SIG-M5 treated with dmso at 0.1 percent for 504 hours (cell line): ENCODE data around the gene DDX49.
"Not testable (repeated sequence)": the region's sequence is repeated elsewhere in the genome, so short reads cannot be mapped to it uniquely, and the experiment has no call there.

Source experiments
- DNase-seq: peaks from one replicate; lab custom pipeline; 2025; ENCODE audit not compliant: unreplicated experiment; lab: John Stamatoyannopoulos, UW

The DDX49 gene

GRCh38 chr19:18940769-18941627 lies 21.5 kb downstream of the DDX49 start, which contains the start of gene HOMER3:
Gene HOMER3, minus strand, starts transcription at chr19:18941217. Its CDS starts 2,235 bp downstream, at chr19:18938982.
- DNase-seq, result peak; percentile 21

GRCh38 chr19:18941628-18942354 lies 22.3 kb downstream of the DDX49 start:
- no peak for DNase-seq

GRCh38 chr19:18942692-18943091 lies 23.2 kb downstream of the DDX49 start:
- no peak for DNase-seq

- DNase-seq, result no peak
Observed at GRCh38 chr19:18943465-18943864, 23.9 kb downstream of the DDX49 start.

GRCh38 chr19:18945297-18945696 lies 25.8 kb downstream of the DDX49 start:
- no peak for DNase-seq

- no peak for DNase-seq
Observed at GRCh38 chr19:18946335-18946734, 26.8 kb downstream of the DDX49 start.

- DNase-seq, result no peak
Observed at GRCh38 chr19:18946918-18947317, 27.4 kb downstream of the DDX49 start.

GRCh38 chr19:18948075-18948975 lies 28.8 kb downstream of the DDX49 start:
- no peak for DNase-seq

- DNase-seq, result no peak
Observed at GRCh38 chr19:18948976-18949356, 29.5 kb downstream of the DDX49 start.

GRCh38 chr19:18949858-18950257 lies 30.3 kb downstream of the DDX49 start:
- DNase-seq, result no peak

- no peak for DNase-seq
Observed at GRCh38 chr19:18951721-18952281, 32.3 kb downstream of the DDX49 start.

GRCh38 chr19:18952364-18953003 lies 33.0 kb downstream of the DDX49 start:
- not testable (repeated sequence) for DNase-seq

- no peak for DNase-seq
Observed at GRCh38 chr19:18954094-18954493, 34.6 kb downstream of the DDX49 start.

GRCh38 chr19:18955042-18955441 lies 35.5 kb downstream of the DDX49 start:
- DNase-seq, result no peak

GRCh38 chr19:18960370-18960769 lies 40.9 kb downstream of the DDX49 start:
- no peak for DNase-seq

GRCh38 chr19:18961767-18962620 lies 42.5 kb downstream of the DDX49 start:
- DNase-seq, result no peak

GRCh38 chr19:18964121-18964520 lies 44.6 kb downstream of the DDX49 start:
- no peak for DNase-seq

GRCh38 chr19:18966307-18966706 lies 46.8 kb downstream of the DDX49 start:
- peak; percentile 16 for DNase-seq

GRCh38 chr19:18967358-18968146 lies 48.0 kb downstream of the DDX49 start:
- peak; percentile 55 for DNase-seq
